Muscle layer of duodenum (tissue), 2 donors: ENCODE measurements around the gene GTPBP6.
"Not testable (repeated sequence)": the region's sequence is repeated elsewhere in the genome, so short reads cannot be mapped to it uniquely, and the experiment has no call there.

Source experiments
- H3K27ac ChIP-seq: one replicate; pipeline ENCODE4 v1.7.0; 2013; ENCODE audit warnings: mild to moderate bottlenecking, low read length
- H3K27me3 ChIP-seq: one replicate; pipeline ENCODE4 v1.7.0; 2013; ENCODE audit warnings: low read depth, mild to moderate bottlenecking, control low read depth, low read length
- H3K36me3 ChIP-seq, 2 donors: one replicate each; pipeline ENCODE4 v1.7.0; 2013; ENCODE audit warnings: low read length in 2 of 2, control low read depth in 1 of 2, mild to moderate bottlenecking in 1 of 2; ENCODE audit not compliant: insufficient read depth in 2 of 2, control insufficient read depth in 1 of 2
- H3K4me1 ChIP-seq, 2 donors: one replicate each; pipeline ENCODE4 v1.7.0; 2013; ENCODE audit warnings: low read length in 2 of 2, mild to moderate bottlenecking in 2 of 2, control low read depth in 1 of 2, moderate library complexity in 1 of 2; ENCODE audit not compliant: insufficient read depth in 2 of 2, control insufficient read depth in 1 of 2
- H3K4me3 ChIP-seq, 2 donors: one replicate each; pipeline ENCODE4 v1.7.0; 2013; ENCODE audit warnings: low read length in 2 of 2, low read depth in 1 of 2, mild to moderate bottlenecking in 1 of 2
- H3K9me3 ChIP-seq, 2 donors: one replicate each; pipeline ENCODE4 v1.7.0; 2013; ENCODE audit warnings: low read length in 2 of 2, control low read depth in 1 of 2, mild to moderate bottlenecking in 1 of 2; ENCODE audit not compliant: control insufficient read depth in 1 of 2
- donor health status: healthy.

The GTPBP6 gene

DNA sequence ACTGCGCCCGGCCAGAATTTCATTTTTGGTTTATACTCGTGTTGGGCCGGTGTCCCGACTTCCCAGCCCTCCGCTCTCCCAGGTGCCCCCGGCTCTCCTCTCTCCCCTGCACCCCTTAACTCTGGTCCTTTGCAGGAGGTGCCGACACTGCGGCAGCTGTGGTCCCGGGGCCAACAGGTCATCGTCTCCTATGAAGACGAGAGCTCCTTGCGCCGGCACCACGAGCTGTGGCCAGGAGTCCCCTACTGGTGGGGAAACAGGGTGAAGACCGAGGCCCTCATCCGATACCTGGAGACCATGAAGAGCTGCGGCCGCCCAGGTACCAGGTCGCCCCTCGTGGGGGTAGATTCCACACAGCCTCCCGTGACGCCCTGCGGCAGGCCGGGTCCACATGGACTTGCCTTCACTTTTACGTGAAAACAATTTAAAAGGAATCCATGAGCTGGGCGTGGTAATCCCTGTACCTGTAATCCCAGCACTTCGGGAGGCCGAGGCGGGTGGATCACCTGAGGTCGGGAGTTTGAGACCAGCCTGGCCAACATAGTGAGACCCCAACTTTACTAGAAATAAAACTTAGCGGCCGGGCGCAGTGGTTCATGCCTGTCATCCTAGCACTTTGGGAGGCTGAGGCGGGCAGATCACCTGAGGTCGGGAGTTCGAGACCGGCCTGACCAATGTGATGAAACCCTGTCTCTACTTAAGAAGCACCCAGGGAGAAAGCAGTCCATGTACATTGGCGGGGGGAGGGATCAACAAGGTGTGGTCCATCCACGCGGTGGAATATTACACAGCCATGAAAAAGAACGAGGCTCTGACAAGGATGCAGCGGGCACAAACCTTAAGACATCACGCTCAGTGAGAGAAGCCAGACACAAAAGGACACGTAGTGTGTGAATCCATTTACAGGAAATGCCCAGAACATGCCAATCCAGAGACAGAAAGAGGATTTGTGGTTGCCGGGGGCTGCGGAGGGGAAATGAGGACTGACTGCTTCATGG is 25.4 kb downstream of the GTPBP6 start:
- Histone ChIP-seq H3K36me3 (peaks cover 6 to 46% of the 10 kb centered on the region in 2 donors), H3K9me3 (peaks cover 0 to 3% of the 10 kb centered on the region in 2 donors), H3K27ac (no peak overlapping the region), H3K4me1 (no peaks in the 10 kb centered on the region), H3K4me3 (no peak overlapping the region), H3K27me3 (no peaks in the 10 kb centered on the region)

- Histone ChIP-seq H3K9me3 (peaks cover 0 to 3% of the 10 kb centered on the region in 2 donors), H3K27ac (no peak overlapping the region), H3K4me3 (no peak overlapping the region), H3K4me1 (no peaks in the 10 kb centered on the region), H3K36me3 (peaks cover 8 to 51% of the 10 kb centered on the region in 2 donors), H3K27me3 (no peaks in the 10 kb centered on the region)
Observed at GRCh38 chrX:291411-291901, 27.1 kb downstream of the GTPBP6 start.

DNA sequence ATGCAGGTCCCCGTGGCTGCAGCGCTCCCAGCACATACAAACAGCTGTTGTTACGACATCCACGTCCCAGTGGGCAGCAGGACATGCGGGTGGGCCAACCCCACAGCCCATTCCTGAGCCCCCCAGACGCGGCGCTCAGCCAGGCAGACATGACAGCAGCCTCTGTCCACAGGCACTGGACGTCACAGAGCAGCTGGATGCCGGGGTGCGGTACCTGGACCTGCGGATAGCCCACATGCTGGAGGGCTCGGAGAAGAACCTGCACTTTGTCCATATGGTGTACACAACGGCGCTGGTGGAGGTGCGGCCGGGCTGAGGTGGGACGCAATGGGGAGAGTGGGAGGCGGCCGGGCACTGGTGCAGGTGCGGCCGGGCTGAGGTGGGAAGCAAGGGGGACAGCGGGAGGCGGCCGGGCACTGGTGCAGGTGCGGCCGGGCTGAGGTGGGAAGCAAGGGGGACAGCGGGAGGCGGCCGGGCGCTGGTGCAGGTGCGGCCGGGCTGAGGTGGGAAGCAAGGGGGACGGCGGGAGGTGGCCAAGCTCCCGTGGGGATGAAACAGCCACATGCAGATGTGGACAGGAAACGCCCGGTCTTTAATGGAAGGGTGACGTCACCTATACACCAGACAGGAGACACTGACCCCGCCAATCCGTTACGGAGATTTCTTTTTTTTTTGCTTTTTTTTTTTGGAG is 28.0 kb downstream of the GTPBP6 start:
- Histone ChIP-seq H3K36me3 (peaks cover 8 to 51% of the 10 kb centered on the region in 2 donors), H3K4me3 (no peak overlapping the region)

GRCh38 chrX:288561-288991 is 30.0 kb downstream of the GTPBP6 start:
- no peak overlapping the region for H3K27ac ChIP-seq
- peaks cover 15 to 52% of the 10 kb centered on the region in 2 donors for H3K36me3 ChIP-seq
- H3K4me3 ChIP-seq, result no peak overlapping the region
- no peaks in the 10 kb centered on the region for H3K27me3 ChIP-seq
- peaks cover 0 to 3% of the 10 kb centered on the region in 2 donors for H3K9me3 ChIP-seq
- no peaks in the 10 kb centered on the region for H3K4me1 ChIP-seq

More for the DNA sequence above, 28.0 kb downstream of the GTPBP6 start:
- Histone ChIP-seq H3K27ac (no peak overlapping the region), H3K4me1 (no peaks in the 10 kb centered on the region), H3K27me3 (no peaks in the 10 kb centered on the region), H3K9me3 (peaks cover 0 to 3% of the 10 kb centered on the region in 2 donors)

- no peaks in the 10 kb centered on the region for H3K9me3 ChIP-seq
- H3K4me3 ChIP-seq, result no peak overlapping the region
- H3K27ac ChIP-seq, result no peak overlapping the region
- no peaks in the 10 kb centered on the region for H3K27me3 ChIP-seq
- H3K36me3 ChIP-seq, result peaks cover 15 to 43% of the 10 kb centered on the region in 2 donors
- H3K4me1 ChIP-seq, result no peaks in the 10 kb centered on the region
Observed at GRCh38 chrX:287670-288069, 30.9 kb downstream of the GTPBP6 start.

GRCh38 chrX:285076-285677 is 33.4 kb downstream of the GTPBP6 start:
- Histone ChIP-seq H3K36me3 (peaks cover 15 to 26% of the 10 kb centered on the region in 2 donors), H3K9me3 (no peaks in the 10 kb centered on the region), H3K27ac (no peak overlapping the region), H3K4me3 (no peak overlapping the region), H3K27me3 (no peaks in the 10 kb centered on the region), H3K4me1 (peaks cover 0 to 4% of the 10 kb centered on the region in 2 donors)

DNA sequence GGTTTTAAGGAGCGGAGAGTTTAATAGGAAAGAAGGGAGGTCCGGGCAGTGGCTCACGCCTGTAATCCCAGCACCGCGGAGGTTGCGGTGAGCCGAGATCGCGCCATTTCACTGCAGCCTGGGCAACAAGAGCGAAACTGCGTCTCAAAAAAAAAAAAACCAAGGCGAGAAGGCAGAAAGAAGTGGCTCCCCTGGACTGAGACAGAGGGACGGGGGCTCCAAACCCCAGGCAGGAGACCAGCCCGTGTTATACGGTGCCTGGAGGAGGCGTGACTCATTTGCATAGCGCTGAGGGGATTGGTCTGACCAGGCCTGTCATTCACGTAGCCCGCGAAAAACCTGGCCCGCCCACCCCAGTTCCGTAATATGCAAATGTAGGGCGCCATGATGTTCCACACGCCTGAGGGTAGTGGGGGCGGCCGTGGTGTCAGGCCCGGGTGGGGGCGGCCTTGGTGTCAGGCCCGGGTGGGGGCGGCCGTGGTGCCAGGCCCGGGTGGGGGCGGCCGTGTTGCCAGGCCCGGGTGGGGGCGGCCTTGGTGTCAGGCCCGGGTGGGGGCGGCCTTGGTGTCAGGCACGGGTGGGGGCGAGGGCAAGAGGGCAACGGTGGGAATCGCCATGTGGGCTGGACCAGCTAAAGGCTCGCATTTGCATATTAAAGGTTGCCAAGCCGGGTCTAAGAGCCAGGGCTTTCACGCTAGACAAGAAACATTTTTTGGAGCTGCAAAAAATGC is 35.3 kb downstream of the GTPBP6 start:
- Histone ChIP-seq H3K36me3 (peaks cover 10% of the 10 kb centered on the region in 2 donors), H3K4me1 (peaks cover 0 to 9% of the 10 kb centered on the region in 2 donors), H3K9me3 (no peaks in the 10 kb centered on the region), H3K27ac (no peak overlapping the region), H3K27me3 (no peaks in the 10 kb centered on the region), H3K4me3 (peak overlapping the region; percentile 64 to 71)

DNA sequence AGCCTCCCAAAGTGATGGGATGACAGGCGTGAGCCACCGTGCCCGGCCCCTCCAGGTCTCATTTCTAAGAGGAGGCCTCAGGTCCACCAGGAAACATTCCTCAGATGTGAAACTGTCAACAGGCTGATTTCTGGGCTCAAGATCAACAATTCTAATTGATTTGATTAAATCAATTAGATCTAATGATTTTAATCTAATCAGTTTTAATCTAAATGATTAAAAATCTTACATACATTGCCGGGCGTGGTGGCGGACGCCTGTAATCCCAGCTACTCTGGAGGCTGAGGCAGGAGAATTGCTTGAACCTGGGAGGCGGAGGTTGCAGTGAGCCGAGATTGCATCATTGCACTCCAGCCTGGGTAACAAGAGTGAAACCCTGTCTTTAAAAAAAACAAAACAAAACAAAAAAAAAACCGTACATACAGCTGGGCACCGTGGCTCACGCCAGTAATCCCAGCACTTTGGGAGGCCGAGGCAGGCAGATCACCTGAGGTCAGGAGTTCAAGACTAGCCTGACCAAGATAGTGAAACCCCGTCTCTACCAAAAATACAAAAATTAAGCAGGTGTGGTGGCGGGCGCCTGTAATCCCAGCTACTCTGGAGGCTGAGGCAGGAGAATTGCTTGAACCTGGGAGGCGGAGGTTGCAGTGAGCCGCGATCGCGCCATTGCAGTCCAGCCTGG is 36.5 kb downstream of the GTPBP6 start:
- not testable (repeated sequence) for H3K9me3 ChIP-seq, H3K36me3 ChIP-seq, H3K27ac ChIP-seq, H3K4me1 ChIP-seq, H3K27me3 ChIP-seq
- peak overlapping the region in 1 of 2 donors; percentile 50 for H3K4me3 ChIP-seq

DNA sequence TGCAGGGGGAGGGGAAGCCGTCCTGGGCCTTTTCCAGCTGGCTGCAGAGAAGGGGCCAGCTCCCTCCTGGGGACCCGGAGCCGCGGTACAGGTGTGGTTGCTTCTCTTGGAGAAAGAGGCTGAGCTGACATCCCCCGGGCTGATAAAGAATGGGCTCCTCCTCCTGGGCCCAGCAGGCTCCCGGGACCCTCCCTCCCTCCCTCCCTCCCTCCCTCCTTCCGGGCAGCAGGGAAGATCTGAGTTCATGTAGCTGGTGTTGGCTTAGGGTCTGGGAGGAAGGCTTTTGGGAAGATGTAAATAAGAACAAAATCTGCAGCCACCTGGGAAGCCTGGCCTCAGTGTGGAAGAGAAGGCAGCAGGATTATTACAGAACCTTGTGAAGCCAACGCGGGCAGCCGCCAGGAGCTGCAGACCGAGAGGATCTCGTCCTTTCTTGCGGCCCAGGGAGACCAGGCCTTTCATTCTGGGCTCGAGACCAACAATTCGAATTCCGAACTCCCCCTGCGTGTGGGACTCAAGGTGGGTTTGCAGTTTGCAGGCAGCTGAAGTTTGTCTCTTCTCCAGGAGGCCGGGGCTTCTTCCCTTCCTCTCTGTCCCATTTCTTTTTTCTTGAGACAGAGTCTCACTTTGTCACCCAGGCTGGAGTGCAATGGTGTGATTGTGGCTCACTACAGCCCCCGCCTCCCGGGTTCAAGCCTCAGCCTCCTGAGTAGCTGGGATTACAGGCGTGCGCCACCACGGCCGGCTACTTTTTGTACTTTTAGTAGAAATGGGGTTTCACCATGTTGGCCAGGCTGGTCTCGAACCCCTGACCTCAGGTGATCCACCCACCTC is 37.2 kb downstream of the GTPBP6 start, which contains the start of gene PLCXD1:
Gene PLCXD1, plus strand, starts transcription at position 216 of the 834 bp plus-strand sequence. CDS start 2,807 bp downstream, outside the sequence.
- H3K9me3 ChIP-seq, result no peaks in the 10 kb centered on the region
- peaks cover 4 to 7% of the 10 kb centered on the region in 2 donors for H3K36me3 ChIP-seq
- peaks cover 0 to 10% of the 10 kb centered on the region in 2 donors for H3K4me1 ChIP-seq
- H3K27me3 ChIP-seq, result no peaks in the 10 kb centered on the region
- no peak within 1 kb of the TSS for H3K27ac ChIP-seq
- H3K4me3 ChIP-seq, result peak within 1 kb of the TSS; percentile 21 to 50
